ENCODE results near the gene ZNG1B.
"Not testable (repeated sequence)": the region's sequence is repeated elsewhere in the genome, so short reads cannot be mapped to it uniquely, and the experiment has no call there.

ZNG1B gene

GRCh38 chr2:113503094-113504042, 65.9 kb downstream of the ZNG1B start:
- H3K27me3 ChIP-seq (ENCODE audit: control insufficient read depth in 5 of 5, insufficient read depth in 4 of 5, low read length in 5 of 5), result peaks cover 0 to 20% (median 11%) of the 10 kb centered on the region in 5 donors
- H3K27ac ChIP-seq (ENCODE audit: low read depth, low read length); H3K9ac ChIP-seq (ENCODE audit: low read length in 5 of 5); H3K36me3 ChIP-seq (ENCODE audit: control insufficient read depth in 5 of 5, insufficient read depth in 5 of 5, low read length in 5 of 5); H3K9me3 ChIP-seq (ENCODE audit: control insufficient read depth in 5 of 5, low read length in 5 of 5): not testable (repeated sequence)
- H3K4me3 ChIP-seq (ENCODE audit: low read depth in 1 of 5, low read length in 5 of 5), result peak overlapping the region in 4 of 5 donors; percentile 18 to 72 (median 63)
- H3K4me1 ChIP-seq (ENCODE audit: control insufficient read depth in 5 of 5, insufficient read depth in 5 of 5, low read length in 5 of 5), result peaks cover 0 to 22% (median 11%) of the 10 kb centered on the region in 5 donors

- not testable (repeated sequence) for H3K36me3 ChIP-seq (ENCODE audit: control insufficient read depth in 5 of 5, insufficient read depth in 5 of 5, low read length in 5 of 5); H3K9ac ChIP-seq (ENCODE audit: low read length in 5 of 5); H3K27ac ChIP-seq (ENCODE audit: low read depth, low read length); H3K9me3 ChIP-seq (ENCODE audit: control insufficient read depth in 5 of 5, low read length in 5 of 5)
- peak overlapping the region in 2 of 5 donors; percentile 17 to 69 for H3K4me3 ChIP-seq (ENCODE audit: low read depth in 1 of 5, low read length in 5 of 5)
- peaks cover 0 to 22% (median 11%) of the 10 kb centered on the region in 5 donors for H3K4me1 ChIP-seq (ENCODE audit: control insufficient read depth in 5 of 5, insufficient read depth in 5 of 5, low read length in 5 of 5)
- peaks cover 0 to 20% (median 11%) of the 10 kb centered on the region in 5 donors for H3K27me3 ChIP-seq (ENCODE audit: control insufficient read depth in 5 of 5, insufficient read depth in 4 of 5, low read length in 5 of 5)
These were observed 66.6 kb downstream of the ZNG1B start for GRCh38 chr2:113504081-113504480.

GRCh38 chr2:113507394-113508140, 70.1 kb downstream of the ZNG1B start:
- H3K9ac ChIP-seq (ENCODE audit: low read length in 5 of 5); H3K4me3 ChIP-seq (ENCODE audit: low read depth in 1 of 5, low read length in 5 of 5); H3K9me3 ChIP-seq (ENCODE audit: control insufficient read depth in 5 of 5, low read length in 5 of 5); H3K36me3 ChIP-seq (ENCODE audit: control insufficient read depth in 5 of 5, insufficient read depth in 5 of 5, low read length in 5 of 5); H3K27ac ChIP-seq (ENCODE audit: low read depth, low read length): not testable (repeated sequence)
- Histone ChIP-seq H3K27me3 (ENCODE audit: control insufficient read depth in 5 of 5, insufficient read depth in 4 of 5, low read length in 5 of 5) (peaks cover 0 to 14% (median 4%) of the 10 kb centered on the region in 5 donors), H3K4me1 (ENCODE audit: control insufficient read depth in 5 of 5, insufficient read depth in 5 of 5, low read length in 5 of 5) (peaks cover 0 to 16% (median 11%) of the 10 kb centered on the region in 5 donors)

- peaks cover 0 to 11% (median 5%) of the 10 kb centered on the region in 5 donors for H3K4me1 ChIP-seq (ENCODE audit: control insufficient read depth in 5 of 5, insufficient read depth in 5 of 5, low read length in 5 of 5)
- H3K27me3 ChIP-seq (ENCODE audit: control insufficient read depth in 5 of 5, insufficient read depth in 4 of 5, low read length in 5 of 5); H3K4me3 ChIP-seq (ENCODE audit: low read depth in 1 of 5, low read length in 5 of 5); H3K9ac ChIP-seq (ENCODE audit: low read length in 5 of 5); H3K27ac ChIP-seq (ENCODE audit: low read depth, low read length); H3K36me3 ChIP-seq (ENCODE audit: control insufficient read depth in 5 of 5, insufficient read depth in 5 of 5, low read length in 5 of 5); H3K9me3 ChIP-seq (ENCODE audit: control insufficient read depth in 5 of 5, low read length in 5 of 5): not testable (repeated sequence)
These were observed 70.7 kb downstream of the ZNG1B start for GRCh38 chr2:113508187-113508586.

- not testable (repeated sequence) for H3K36me3 ChIP-seq (ENCODE audit: control insufficient read depth in 5 of 5, insufficient read depth in 5 of 5, low read length in 5 of 5); H3K27me3 ChIP-seq (ENCODE audit: control insufficient read depth in 5 of 5, insufficient read depth in 4 of 5, low read length in 5 of 5); H3K27ac ChIP-seq (ENCODE audit: low read depth, low read length); H3K4me1 ChIP-seq (ENCODE audit: control insufficient read depth in 5 of 5, insufficient read depth in 5 of 5, low read length in 5 of 5); H3K9me3 ChIP-seq (ENCODE audit: control insufficient read depth in 5 of 5, low read length in 5 of 5); H3K9ac ChIP-seq (ENCODE audit: low read length in 5 of 5); H3K4me3 ChIP-seq (ENCODE audit: low read depth in 1 of 5, low read length in 5 of 5)
These were observed 73.4 kb downstream of the ZNG1B start for GRCh38 chr2:113510913-113511312.

- not testable (repeated sequence) for H3K36me3 ChIP-seq (ENCODE audit: control insufficient read depth in 5 of 5, insufficient read depth in 5 of 5, low read length in 5 of 5); H3K9ac ChIP-seq (ENCODE audit: low read length in 5 of 5); H3K27me3 ChIP-seq (ENCODE audit: control insufficient read depth in 5 of 5, insufficient read depth in 4 of 5, low read length in 5 of 5)
These were observed 74.4 kb downstream of the ZNG1B start for GRCh38 chr2:113511859-113512258.

GRCh38 chr2:113515457-113515856, 78.0 kb downstream of the ZNG1B start:
- not testable (repeated sequence) for H3K9ac ChIP-seq (ENCODE audit: low read length in 5 of 5)

More at GRCh38 chr2:113511859-113512258, 74.4 kb downstream of the ZNG1B start:
- not testable (repeated sequence) for H3K4me3 ChIP-seq (ENCODE audit: low read depth in 1 of 5, low read length in 5 of 5); H3K27ac ChIP-seq (ENCODE audit: low read depth, low read length); H3K9me3 ChIP-seq (ENCODE audit: control insufficient read depth in 5 of 5, low read length in 5 of 5); H3K4me1 ChIP-seq (ENCODE audit: control insufficient read depth in 5 of 5, insufficient read depth in 5 of 5, low read length in 5 of 5)

GRCh38 chr2:113515995-113516394, 78.5 kb downstream of the ZNG1B start:
- not testable (repeated sequence) for H3K4me3 ChIP-seq (ENCODE audit: low read depth in 1 of 5, low read length in 5 of 5); H3K4me1 ChIP-seq (ENCODE audit: control insufficient read depth in 5 of 5, insufficient read depth in 5 of 5, low read length in 5 of 5); H3K27ac ChIP-seq (ENCODE audit: low read depth, low read length); H3K9ac ChIP-seq (ENCODE audit: low read length in 5 of 5); H3K36me3 ChIP-seq (ENCODE audit: control insufficient read depth in 5 of 5, insufficient read depth in 5 of 5, low read length in 5 of 5); H3K27me3 ChIP-seq (ENCODE audit: control insufficient read depth in 5 of 5, insufficient read depth in 4 of 5, low read length in 5 of 5); H3K9me3 ChIP-seq (ENCODE audit: control insufficient read depth in 5 of 5, low read length in 5 of 5)

More at GRCh38 chr2:113515457-113515856, 78.0 kb downstream of the ZNG1B start:
- not testable (repeated sequence) for H3K4me3 ChIP-seq (ENCODE audit: low read depth in 1 of 5, low read length in 5 of 5); H3K27ac ChIP-seq (ENCODE audit: low read depth, low read length); H3K36me3 ChIP-seq (ENCODE audit: control insufficient read depth in 5 of 5, insufficient read depth in 5 of 5, low read length in 5 of 5); H3K27me3 ChIP-seq (ENCODE audit: control insufficient read depth in 5 of 5, insufficient read depth in 4 of 5, low read length in 5 of 5); H3K4me1 ChIP-seq (ENCODE audit: control insufficient read depth in 5 of 5, insufficient read depth in 5 of 5, low read length in 5 of 5); H3K9me3 ChIP-seq (ENCODE audit: control insufficient read depth in 5 of 5, low read length in 5 of 5)

GRCh38 chr2:113517025-113517424, 79.5 kb downstream of the ZNG1B start:
- H3K27ac ChIP-seq (ENCODE audit: low read depth, low read length); H3K36me3 ChIP-seq (ENCODE audit: control insufficient read depth in 5 of 5, insufficient read depth in 5 of 5, low read length in 5 of 5); H3K27me3 ChIP-seq (ENCODE audit: control insufficient read depth in 5 of 5, insufficient read depth in 4 of 5, low read length in 5 of 5); H3K9me3 ChIP-seq (ENCODE audit: control insufficient read depth in 5 of 5, low read length in 5 of 5); H3K9ac ChIP-seq (ENCODE audit: low read length in 5 of 5); H3K4me3 ChIP-seq (ENCODE audit: low read depth in 1 of 5, low read length in 5 of 5); H3K4me1 ChIP-seq (ENCODE audit: control insufficient read depth in 5 of 5, insufficient read depth in 5 of 5, low read length in 5 of 5): not testable (repeated sequence)

GRCh38 chr2:113520837-113521236, 83.3 kb downstream of the ZNG1B start:
- not testable (repeated sequence) for H3K9ac ChIP-seq (ENCODE audit: low read length in 5 of 5); H3K9me3 ChIP-seq (ENCODE audit: control insufficient read depth in 5 of 5, low read length in 5 of 5); H3K27me3 ChIP-seq (ENCODE audit: control insufficient read depth in 5 of 5, insufficient read depth in 4 of 5, low read length in 5 of 5); H3K36me3 ChIP-seq (ENCODE audit: control insufficient read depth in 5 of 5, insufficient read depth in 5 of 5, low read length in 5 of 5); H3K4me1 ChIP-seq (ENCODE audit: control insufficient read depth in 5 of 5, insufficient read depth in 5 of 5, low read length in 5 of 5); H3K27ac ChIP-seq (ENCODE audit: low read depth, low read length); H3K4me3 ChIP-seq (ENCODE audit: low read depth in 1 of 5, low read length in 5 of 5)

Measured in subcutaneous abdominal adipose tissue (tissue), 5 donors.